A673 (cell line): ENCODE measurements around the gene MEX3D. TPM values are rescaled to one million over a fixed set of nuclear protein-coding genes. Genes with fewer than 3 reads are reported as not detected.
A peak's percentile ranks its signal among the peaks of the same experiment; 100 is the strongest.

Experiments used
- BruUV-seq: library from RNA; stranded (reverse); fragments of 400-500 nt; replicated peaks from 2 replicates; lab custom pipeline; 2021; lab: Mats Ljungman, UMichigan
- CTCF ChIA-PET: fragments of 300-600 bp; sonication (Branson Sonifier 250); formaldehyde crosslinking; loops from one replicate; lab custom pipeline; 2022; ENCODE audit warnings: antibody characterized with exemption; lab: Charles Lee
- POLR2A ChIA-PET: fragments of 300-600 bp; sonication (Branson Sonifier 250); formaldehyde crosslinking; loops from one replicate; lab custom pipeline; 2022; ENCODE audit warnings: antibody characterized with exemption; ENCODE audit not compliant: low non-redundant PET; lab: Charles Lee
- DNase-seq: peaks from one replicate; pipeline ENCODE4 v3.0.0-alpha.2; 2015; ENCODE audit warnings: low spot score
- H3K27ac ChIP-seq: fragments of 200-600 bp; sonication (generic); 2 replicates; pipeline ENCODE4 v1.5.1; 2016; ENCODE audit warnings: mixed run types, low read depth, mild to moderate bottlenecking, mixed read lengths, antibody characterized with exemption, low read length; ENCODE audit not compliant: poor library complexity, severe bottlenecking
- H3K27me3 ChIP-seq: fragments of 200-600 bp; sonication (generic); replicated peaks from 2 replicates; pipeline ENCODE4 v1.6.1; 2017; ENCODE audit warnings: mixed run types, low read depth, mild to moderate bottlenecking, mixed read lengths, antibody characterized with exemption, low read length; ENCODE audit not compliant: insufficient read depth, poor library complexity
- H3K36me3 ChIP-seq: fragments of 200-600 bp; sonication (generic); 2 replicates; pipeline ENCODE4 v1.6.1; 2016; ENCODE audit warnings: mixed run types, mild to moderate bottlenecking, mixed read lengths, antibody characterized with exemption, low read length; ENCODE audit not compliant: insufficient read depth, poor library complexity, severe bottlenecking
- H3K4me1 ChIP-seq: fragments of 200-600 bp; sonication (generic); 2 replicates; pipeline ENCODE4 v1.6.1; 2017; ENCODE audit warnings: mixed run types, mild to moderate bottlenecking, mixed read lengths, antibody characterized with exemption, low read length; ENCODE audit not compliant: insufficient read depth, poor library complexity, severe bottlenecking
- H3K4me3 ChIP-seq: fragments of 200-600 bp; sonication (generic); 2 replicates; pipeline ENCODE4 v1.5.1; 2016; ENCODE audit warnings: low read depth, mixed run types, mild to moderate bottlenecking, mixed read lengths, low read length; ENCODE audit not compliant: poor library complexity, severe bottlenecking
- H3K9me3 ChIP-seq: fragments of 200-600 bp; sonication (generic); 2 replicates; pipeline ENCODE4 v1.6.1; 2016; ENCODE audit warnings: mixed run types, low read depth, mild to moderate bottlenecking, mixed read lengths, antibody characterized with exemption, low read length; ENCODE audit not compliant: poor library complexity, severe bottlenecking
- EZH2 ChIP-seq: fragments of 200-600 bp; sonication (generic); IDR thresholded peaks from 2 replicates; pipeline ENCODE4 v1.6.1; 2017; ENCODE audit warnings: borderline replicate concordance, low read depth, mild to moderate bottlenecking, mixed read lengths, antibody characterized with exemption, low read length; ENCODE audit not compliant: poor library complexity, severe bottlenecking
- intact Hi-C: fragments of 100-400 bp; cut with micrococcal nuclease; formaldehyde crosslinking; loops from one replicate; pipeline ENCODE4 v1.10.0; 2022; ENCODE audit not compliant: unreplicated experiment
- total RNA-seq: library from RNA; stranded (reverse); gene quantifications from 2 replicates; pipeline ENCODE4 v1.2.3, GENCODE V29; 2021
- TF ChIP-seq, protein P1 (sequence below): fragments of 300-800, 200-600 bp; sonication (generic); conservative IDR thresholded peaks from 2 replicates; pipeline ENCODE4 v1.5.1; 2017; ENCODE audit warnings: low read depth, mild to moderate bottlenecking, antibody characterized with exemption, low read length, moderate library complexity, mixed read lengths

MEX3D gene
- total RNA-seq, 1 experiment from 2014 or later = 60.0 TPM

DNA sequence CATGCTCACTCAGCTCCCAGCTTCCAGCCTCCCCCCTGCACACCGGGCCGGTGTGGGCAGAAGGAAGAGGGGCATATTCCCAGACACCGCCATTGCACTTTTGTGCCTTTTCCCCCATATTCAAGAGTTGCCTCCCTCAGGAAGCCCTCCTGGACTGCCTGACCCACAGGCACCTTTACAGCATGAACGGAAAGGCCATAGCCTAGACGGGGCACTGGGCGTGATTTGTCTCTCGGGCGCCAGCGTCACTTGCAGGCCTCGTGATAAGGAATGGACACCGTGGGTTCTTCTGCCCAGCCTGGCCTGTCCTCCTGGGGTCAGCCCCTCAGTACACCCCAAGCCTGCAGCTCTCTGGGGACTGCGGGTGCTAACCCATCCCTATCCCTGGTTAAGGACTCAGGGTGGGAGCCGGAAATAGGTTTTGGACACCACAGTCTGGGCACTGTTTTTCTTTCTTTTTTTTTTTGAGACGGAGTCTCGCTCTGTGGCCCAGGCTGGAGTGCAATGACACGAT is 38.1 kb upstream of the MEX3D start:
- TF ChIP-seq, protein P1, sequence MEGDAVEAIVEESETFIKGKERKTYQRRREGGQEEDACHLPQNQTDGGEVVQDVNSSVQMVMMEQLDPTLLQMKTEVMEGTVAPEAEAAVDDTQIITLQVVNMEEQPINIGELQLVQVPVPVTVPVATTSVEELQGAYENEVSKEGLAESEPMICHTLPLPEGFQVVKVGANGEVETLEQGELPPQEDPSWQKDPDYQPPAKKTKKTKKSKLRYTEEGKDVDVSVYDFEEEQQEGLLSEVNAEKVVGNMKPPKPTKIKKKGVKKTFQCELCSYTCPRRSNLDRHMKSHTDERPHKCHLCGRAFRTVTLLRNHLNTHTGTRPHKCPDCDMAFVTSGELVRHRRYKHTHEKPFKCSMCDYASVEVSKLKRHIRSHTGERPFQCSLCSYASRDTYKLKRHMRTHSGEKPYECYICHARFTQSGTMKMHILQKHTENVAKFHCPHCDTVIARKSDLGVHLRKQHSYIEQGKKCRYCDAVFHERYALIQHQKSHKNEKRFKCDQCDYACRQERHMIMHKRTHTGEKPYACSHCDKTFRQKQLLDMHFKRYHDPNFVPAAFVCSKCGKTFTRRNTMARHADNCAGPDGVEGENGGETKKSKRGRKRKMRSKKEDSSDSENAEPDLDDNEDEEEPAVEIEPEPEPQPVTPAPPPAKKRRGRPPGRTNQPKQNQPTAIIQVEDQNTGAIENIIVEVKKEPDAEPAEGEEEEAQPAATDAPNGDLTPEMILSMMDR = no peak
- no peak for TF ChIP-seq EZH2
- BruUV-seq = no TSS peak
- Histone ChIP-seq H3K27ac (peak overlapping the region; percentile 87), H3K4me3 (peak overlapping the region; percentile 83), H3K4me1 (peaks cover 6% of the 10 kb centered on the region), H3K36me3 (peaks cover 27% of the 10 kb centered on the region), H3K27me3 (no peaks in the 10 kb centered on the region), H3K9me3 (no peaks in the 10 kb centered on the region)
- no peak for DNase-seq
- ChIA-PET POLR2A (interaction anchor here (0.6 kb wide), 1 partner anchor 185 kb away, joined by 3 read pairs; no protein-coding TSS in a partner anchor), CTCF (interaction anchor here (1.1 to 1.2 kb wide), 3 partner anchors 66 to 220 kb away, joined by 3 to 8 read pairs (median 5); no protein-coding TSS in a partner anchor)
- intact Hi-C loops = loop anchor here (2.0 to 10.0 kb wide), 3 partner anchors 46 to 189 kb away; partner anchors contain the start of gene TCF3

DNA sequence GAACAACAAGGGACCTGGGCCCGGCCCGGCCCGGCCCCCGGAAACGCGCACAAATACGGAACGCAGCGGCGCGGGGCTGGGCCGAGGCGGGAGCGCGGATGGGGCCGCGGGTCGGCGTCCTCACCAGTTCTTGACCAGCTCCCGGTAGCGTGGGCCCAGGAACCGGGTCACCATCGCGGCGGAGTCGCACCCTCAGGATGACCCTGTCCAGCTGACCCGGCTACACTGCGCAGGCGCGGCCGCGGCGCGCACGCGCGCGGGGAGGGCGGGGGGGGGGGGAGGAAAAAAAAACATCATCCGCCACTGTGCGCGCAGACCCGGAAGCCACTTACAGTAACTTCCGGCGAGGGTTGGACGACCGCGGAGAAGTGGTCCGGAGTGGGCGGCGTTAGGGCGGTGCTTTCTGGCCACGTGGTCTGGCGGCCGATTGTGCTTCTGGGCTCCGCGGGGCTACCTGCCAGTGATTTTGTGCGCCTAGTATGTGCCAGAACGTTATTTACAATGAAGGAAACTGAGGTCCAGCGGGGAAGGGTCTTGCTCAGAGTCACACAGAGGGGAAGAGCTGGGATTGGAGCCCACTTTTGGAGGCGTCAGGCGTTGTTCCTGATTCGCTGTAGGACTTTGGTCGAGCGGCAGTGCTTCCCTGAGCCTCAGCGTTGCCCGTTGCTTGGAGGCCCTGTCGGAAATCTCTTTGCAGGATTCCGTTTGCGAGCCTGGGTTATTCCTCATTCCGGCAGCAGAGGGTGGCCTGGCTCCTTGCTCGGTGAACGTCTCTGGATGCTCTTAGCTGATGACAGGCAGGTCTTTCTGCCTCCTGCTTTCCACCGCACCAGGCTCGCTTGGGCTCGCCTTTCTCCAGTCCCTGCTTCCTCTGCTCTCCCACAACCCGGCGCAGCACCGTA is 37.4 kb upstream of the MEX3D start, which contains the start of gene UQCR11:
UQCR11 (minus strand) TSS at position 227 of the 902 bp plus-strand sequence; CDS start at position 174, 53 bp downstream.
- Histone ChIP-seq H3K27me3 (no peaks in the 10 kb centered on the region), H3K4me3 (peak within 1 kb of the TSS; percentile 83), H3K4me1 (peaks cover 6% of the 10 kb centered on the region), H3K36me3 (peaks cover 20% of the 10 kb centered on the region), H3K27ac (peak within 1 kb of the TSS; percentile 87), H3K9me3 (no peaks in the 10 kb centered on the region)
- BruUV-seq = TSS peak; percentile 97
- ChIA-PET POLR2A (interaction anchor here (0.6 kb wide), 1 partner anchor 184 kb away, joined by 3 read pairs; no protein-coding TSS in a partner anchor), CTCF (interaction anchor here (1.1 to 1.2 kb wide), 3 partner anchors 67 to 221 kb away, joined by 3 to 8 read pairs (median 5); no protein-coding TSS in a partner anchor)
- TF ChIP-seq EZH2 = no peak
- TF ChIP-seq, protein P1 = peak; percentile 70
- peak; percentile 97 for DNase-seq
- intact Hi-C loops = loop anchor here (2.0 to 10.0 kb wide), 3 partner anchors 47 to 189 kb away; partner anchors contain the start of gene TCF3

DNA sequence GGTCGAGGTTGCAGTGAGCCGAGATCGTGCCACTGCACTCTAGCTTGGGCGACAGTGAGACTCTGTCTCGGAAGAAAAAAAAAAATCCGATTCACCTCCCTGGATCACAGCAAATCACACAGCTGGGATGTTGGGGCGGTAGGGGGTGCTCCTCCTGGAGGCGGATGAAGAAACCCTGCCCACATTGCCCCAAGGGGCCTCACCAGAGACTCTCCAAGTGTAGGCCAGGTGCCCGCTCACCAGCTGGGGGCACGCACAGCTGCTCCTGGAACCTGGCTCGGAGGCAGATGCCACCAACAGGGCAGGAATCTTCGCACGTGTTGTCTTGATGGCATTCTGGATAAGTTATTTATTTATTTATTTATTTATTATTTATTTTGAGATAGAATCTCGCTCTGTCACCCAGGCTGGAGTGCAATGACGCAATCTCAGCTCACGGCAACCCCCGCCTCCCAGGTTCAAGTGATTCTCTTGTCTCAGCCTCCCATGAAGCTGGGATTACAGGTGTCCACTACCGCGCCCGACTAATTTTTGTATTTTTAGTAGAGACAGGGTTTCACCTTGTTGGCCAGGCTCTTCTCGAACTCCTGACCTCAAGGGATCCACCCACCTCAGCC is 34.1 kb upstream of the MEX3D start:
- BruUV-seq = no TSS peak
- no peak overlapping the region for H3K4me3 ChIP-seq
- ChIA-PET POLR2A (no interaction called here), CTCF (no interaction called here)
- H3K27me3 ChIP-seq = no peaks in the 10 kb centered on the region
- TF ChIP-seq, protein P1 = no peak
- no peak for TF ChIP-seq EZH2
- peaks cover 6% of the 10 kb centered on the region for H3K4me1 ChIP-seq
- no peaks in the 10 kb centered on the region for H3K9me3 ChIP-seq
- no peak for DNase-seq
- intact Hi-C loops = loop anchor here (10.0 kb wide), 1 partner anchor 193 kb away; no protein-coding TSS in a partner anchor
- H3K36me3 ChIP-seq = peaks cover 36% of the 10 kb centered on the region
- H3K27ac ChIP-seq = no peak overlapping the region
